ENCODE data around the gene KLHL33. TPM values are rescaled to one million over a fixed set of nuclear protein-coding genes. Genes with fewer than 3 reads are reported as not detected.

KLHL33 gene
- total RNA-seq, 1 donor: 0.10 TPM

GRCh38 chr14:20429801-20430669 is 5.9 kb downstream of the KLHL33 start:
- H3K4me1 ChIP-seq (ENCODE audit: insufficient read depth, low read length): peaks cover 47% of the 10 kb centered on the region
- H3K9me3 ChIP-seq (ENCODE audit: low read depth, low read length): no peaks in the 10 kb centered on the region
- H3K27me3 ChIP-seq (ENCODE audit: insufficient read depth, low read length): no peaks in the 10 kb centered on the region
- no peak overlapping the region for H3K4me3 ChIP-seq (ENCODE audit: low read length)

- Histone ChIP-seq H3K27me3 (ENCODE audit: insufficient read depth, low read length) (no peaks in the 10 kb centered on the region), H3K4me1 (ENCODE audit: insufficient read depth, low read length) (peaks cover 49% of the 10 kb centered on the region), H3K4me3 (ENCODE audit: low read length) (no peak overlapping the region), H3K9me3 (ENCODE audit: low read depth, low read length) (no peaks in the 10 kb centered on the region)
Observed at GRCh38 chr14:20428802-20429201, 7.2 kb downstream of the KLHL33 start.

DNA sequence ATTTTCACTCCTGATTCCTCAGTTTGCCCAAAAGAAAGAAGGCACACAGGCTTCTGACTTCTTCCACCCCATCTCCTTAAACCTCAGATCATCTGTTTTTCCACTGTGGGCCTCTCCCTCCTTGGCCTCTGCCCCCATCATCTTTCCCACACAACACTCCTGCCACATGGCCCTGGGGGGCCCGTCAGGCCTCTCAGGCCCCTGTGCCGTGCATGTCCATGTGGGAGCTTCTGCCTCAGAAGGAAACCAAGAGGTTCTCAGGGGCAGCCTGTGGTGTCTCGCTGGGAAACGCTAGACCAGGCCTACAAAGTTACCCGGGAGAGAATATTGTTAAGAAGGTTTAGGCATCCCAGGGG is 8.0 kb downstream of the KLHL33 start:
- Histone ChIP-seq H3K4me3 (ENCODE audit: low read length) (no peak overlapping the region), H3K4me1 (ENCODE audit: insufficient read depth, low read length) (peaks cover 49% of the 10 kb centered on the region), H3K27me3 (ENCODE audit: insufficient read depth, low read length) (no peaks in the 10 kb centered on the region), H3K9me3 (ENCODE audit: low read depth, low read length) (no peaks in the 10 kb centered on the region)

- H3K27me3 ChIP-seq (ENCODE audit: insufficient read depth, low read length): no peaks in the 10 kb centered on the region
- H3K9me3 ChIP-seq (ENCODE audit: low read depth, low read length): no peaks in the 10 kb centered on the region
- H3K4me3 ChIP-seq (ENCODE audit: low read length): no peak overlapping the region
Observed at GRCh38 chr14:20427231-20428009, 8.5 kb downstream of the KLHL33 start.

GRCh38 chr14:20424851-20425250 is 11.1 kb downstream of the KLHL33 start:
- H3K4me3 ChIP-seq (ENCODE audit: low read length): no peak overlapping the region
- H3K9me3 ChIP-seq (ENCODE audit: low read depth, low read length): no peaks in the 10 kb centered on the region
- H3K4me1 ChIP-seq (ENCODE audit: insufficient read depth, low read length): peaks cover 40% of the 10 kb centered on the region
- H3K27me3 ChIP-seq (ENCODE audit: insufficient read depth, low read length): no peaks in the 10 kb centered on the region

More at GRCh38 chr14:20427231-20428009, 8.5 kb downstream of the KLHL33 start:
- H3K4me1 ChIP-seq (ENCODE audit: insufficient read depth, low read length): peaks cover 49% of the 10 kb centered on the region

DNA sequence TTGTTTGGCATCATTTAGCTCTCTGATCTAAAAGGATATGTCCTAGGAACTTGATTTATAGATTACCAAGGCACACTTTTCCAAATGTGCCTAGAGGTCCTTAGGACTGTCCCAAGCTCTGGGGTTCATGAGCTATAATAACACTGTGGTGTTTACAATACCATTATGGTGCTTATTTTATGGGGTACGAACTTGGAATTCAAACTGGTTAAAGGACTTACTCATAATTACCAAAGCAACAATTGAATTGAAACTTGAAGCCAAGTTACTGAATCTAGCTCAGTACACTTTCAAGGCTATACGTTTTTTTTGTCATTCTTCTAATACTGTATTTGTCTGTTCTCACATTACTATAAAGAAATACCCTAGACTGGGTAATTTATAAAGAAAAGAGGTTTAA is 13.1 kb downstream of the KLHL33 start:
- Histone ChIP-seq H3K4me3 (ENCODE audit: low read length) (no peak overlapping the region), H3K27me3 (ENCODE audit: insufficient read depth, low read length) (no peaks in the 10 kb centered on the region), H3K4me1 (ENCODE audit: insufficient read depth, low read length) (peaks cover 24% of the 10 kb centered on the region), H3K9me3 (ENCODE audit: low read depth, low read length) (no peaks in the 10 kb centered on the region)

- Histone ChIP-seq H3K4me1 (ENCODE audit: insufficient read depth, low read length) (peaks cover 24% of the 10 kb centered on the region), H3K4me3 (ENCODE audit: low read length) (no peak overlapping the region), H3K9me3 (ENCODE audit: low read depth, low read length) (no peaks in the 10 kb centered on the region), H3K27me3 (ENCODE audit: insufficient read depth, low read length) (no peaks in the 10 kb centered on the region)
Observed at GRCh38 chr14:20421267-20421666, 14.7 kb downstream of the KLHL33 start.

DNA sequence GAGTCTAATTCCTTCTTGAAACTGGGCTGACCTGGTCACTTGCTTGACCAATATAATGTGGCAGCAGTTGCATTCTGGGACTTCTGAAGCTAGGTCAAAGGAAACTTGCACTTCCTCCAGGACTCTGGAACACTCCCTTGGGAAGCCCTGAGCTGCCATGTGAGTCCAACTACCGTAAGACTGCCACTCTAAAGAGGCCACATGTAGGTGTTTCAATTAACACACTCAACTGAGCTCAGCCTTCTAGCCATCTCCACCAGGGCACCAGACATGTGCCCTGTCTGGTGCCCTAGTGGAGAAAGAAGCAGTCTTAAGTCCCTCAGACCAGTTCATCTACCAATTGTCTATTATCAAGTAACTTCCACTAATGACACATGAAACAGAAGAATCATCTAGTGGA is 16.5 kb downstream of the KLHL33 start:
- Histone ChIP-seq H3K9me3 (ENCODE audit: low read depth, low read length) (no peaks in the 10 kb centered on the region), H3K27me3 (ENCODE audit: insufficient read depth, low read length) (no peaks in the 10 kb centered on the region), H3K4me3 (ENCODE audit: low read length) (no peak overlapping the region), H3K4me1 (ENCODE audit: insufficient read depth, low read length) (peaks cover 26% of the 10 kb centered on the region)

GRCh38 chr14:20418501-20418909 is 17.5 kb downstream of the KLHL33 start:
- H3K4me3 ChIP-seq (ENCODE audit: low read length): no peak overlapping the region
- no peaks in the 10 kb centered on the region for H3K9me3 ChIP-seq (ENCODE audit: low read depth, low read length)
- H3K27me3 ChIP-seq (ENCODE audit: insufficient read depth, low read length): no peaks in the 10 kb centered on the region
- peaks cover 34% of the 10 kb centered on the region for H3K4me1 ChIP-seq (ENCODE audit: insufficient read depth, low read length)

- Histone ChIP-seq H3K27me3 (ENCODE audit: insufficient read depth, low read length) (no peaks in the 10 kb centered on the region), H3K4me3 (ENCODE audit: low read length) (no peak overlapping the region), H3K9me3 (ENCODE audit: low read depth, low read length) (no peaks in the 10 kb centered on the region), H3K4me1 (ENCODE audit: insufficient read depth, low read length) (peaks cover 34% of the 10 kb centered on the region)
Observed at GRCh38 chr14:20417250-20418186, 18.4 kb downstream of the KLHL33 start.

DNA sequence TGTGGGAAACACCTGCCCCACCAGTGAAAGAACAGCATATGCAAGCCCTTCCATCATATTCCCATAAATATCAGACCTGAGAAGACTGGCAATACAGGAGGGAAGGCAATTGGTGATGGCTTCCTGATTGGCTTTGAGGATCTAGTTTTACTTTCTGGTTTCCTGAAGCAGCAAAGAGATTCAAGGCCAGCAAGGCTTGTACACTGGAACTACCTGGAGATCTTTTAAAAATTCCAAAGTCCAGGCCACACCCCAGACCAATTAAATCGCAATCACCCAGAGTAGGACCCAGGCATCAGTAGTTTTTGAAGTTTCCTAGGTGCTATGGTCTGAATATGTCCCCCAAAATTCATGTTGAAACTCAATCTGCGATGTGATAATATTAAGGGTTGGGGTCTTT is 19.7 kb downstream of the KLHL33 start:
- Histone ChIP-seq H3K9me3 (ENCODE audit: low read depth, low read length) (no peaks in the 10 kb centered on the region), H3K4me1 (ENCODE audit: insufficient read depth, low read length) (peaks cover 45% of the 10 kb centered on the region), H3K27me3 (ENCODE audit: insufficient read depth, low read length) (no peaks in the 10 kb centered on the region), H3K4me3 (ENCODE audit: low read length) (no peak overlapping the region)

GRCh38 chr14:20415782-20416206 is 20.2 kb downstream of the KLHL33 start:
- Histone ChIP-seq H3K4me1 (ENCODE audit: insufficient read depth, low read length) (peaks cover 49% of the 10 kb centered on the region), H3K4me3 (ENCODE audit: low read length) (no peak overlapping the region), H3K27me3 (ENCODE audit: insufficient read depth, low read length) (no peaks in the 10 kb centered on the region), H3K9me3 (ENCODE audit: low read depth, low read length) (no peaks in the 10 kb centered on the region)

DNA sequence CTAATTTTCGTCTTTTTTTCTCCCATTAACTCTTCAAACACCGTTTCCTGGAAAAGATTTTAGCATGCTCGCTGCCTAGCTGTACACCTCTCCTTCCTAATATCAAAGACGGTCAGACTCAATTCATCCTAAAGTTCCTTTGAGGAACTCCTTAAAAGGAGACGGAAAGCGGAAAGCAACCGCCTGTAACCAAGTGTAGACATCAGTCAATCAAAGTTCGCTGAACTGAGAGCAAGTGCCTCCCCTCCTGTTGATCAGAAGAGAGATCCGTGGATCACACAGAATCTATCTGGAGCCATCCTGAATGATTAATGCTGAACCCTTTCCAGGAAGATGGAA is 22.3 kb downstream of the KLHL33 start:
- Histone ChIP-seq H3K4me3 (ENCODE audit: low read length) (peak overlapping the region; percentile 72), H3K9me3 (ENCODE audit: low read depth, low read length) (no peaks in the 10 kb centered on the region), H3K4me1 (ENCODE audit: insufficient read depth, low read length) (peaks cover 46% of the 10 kb centered on the region), H3K27me3 (ENCODE audit: insufficient read depth, low read length) (no peaks in the 10 kb centered on the region)

DNA sequence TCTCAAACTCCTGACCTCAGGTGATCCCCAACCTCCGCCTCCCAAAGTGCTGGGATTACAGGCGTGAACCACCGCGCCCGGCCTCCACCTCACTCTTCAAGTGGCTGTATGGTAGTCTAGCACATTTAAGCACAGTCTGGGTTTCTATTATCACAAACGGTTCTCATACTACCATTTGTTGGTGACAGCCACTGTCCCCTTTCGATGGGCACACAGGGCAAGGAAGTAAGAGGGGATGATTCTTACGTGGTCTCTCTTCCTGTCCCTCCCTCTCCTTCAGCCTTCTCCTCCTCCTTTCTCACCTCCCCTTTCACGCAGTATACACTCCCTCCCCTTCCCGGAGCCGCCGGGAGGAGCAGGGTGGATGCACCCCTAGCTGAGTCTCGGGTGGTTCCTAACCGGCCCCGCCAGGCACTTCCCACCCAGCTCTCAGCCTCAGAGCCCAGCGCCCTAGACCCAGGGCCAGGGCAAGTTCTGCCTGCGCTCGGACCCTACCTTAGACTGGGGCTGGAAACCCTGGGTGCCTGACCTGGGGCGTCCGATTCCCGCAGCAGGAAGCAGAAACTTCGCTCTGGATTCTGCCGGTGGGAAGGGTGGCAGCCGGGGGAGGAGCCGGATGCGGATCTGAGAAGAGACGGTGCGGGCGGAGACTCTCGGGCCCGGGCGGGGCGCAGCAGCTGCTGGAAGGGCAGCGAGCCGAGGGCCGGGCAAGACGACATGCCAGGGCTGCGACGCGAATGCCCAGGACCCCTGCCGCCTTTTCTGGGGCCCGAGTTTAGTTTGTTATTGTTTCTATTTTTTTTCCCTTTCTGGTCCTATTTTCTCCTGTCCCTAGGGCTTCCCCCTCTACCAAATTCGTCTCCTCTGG is 22.9 kb downstream of the KLHL33 start, which contains the start of gene TEP1:
Gene TEP1 (minus strand): TSS at position 626 of the 868 bp plus-strand sequence. CDS start 5,062 bp downstream, outside the sequence.
- Histone ChIP-seq H3K4me3 (ENCODE audit: low read length) (peak within 1 kb of the TSS; percentile 72), H3K27me3 (ENCODE audit: insufficient read depth, low read length) (no peaks in the 10 kb centered on the region), H3K4me1 (ENCODE audit: insufficient read depth, low read length) (peaks cover 46% of the 10 kb centered on the region), H3K9me3 (ENCODE audit: low read depth, low read length) (no peaks in the 10 kb centered on the region)

All from mononuclear cell (primary cell).